Tongue (tissue), 2 donors: Measurements from ENCODE around the gene DSCAML1. TPM values are rescaled to one million over a fixed set of nuclear protein-coding genes. Genes with fewer than 3 reads are reported as not detected.

Experiments
- DNase-seq: peaks from one replicate; pipeline ENCODE4 v3.0.0-alpha.2; 2015
- total RNA-seq: library from RNA; depleted of rRNA; stranded (reverse); fragments of >200 nt; gene quantifications from one replicate; pipeline ENCODE4 v1.2.3, GENCODE V29; 2014

DSCAML1 gene
- total RNA-seq, 1 donor from 2014 or later, result 0.31 TPM

DNA sequence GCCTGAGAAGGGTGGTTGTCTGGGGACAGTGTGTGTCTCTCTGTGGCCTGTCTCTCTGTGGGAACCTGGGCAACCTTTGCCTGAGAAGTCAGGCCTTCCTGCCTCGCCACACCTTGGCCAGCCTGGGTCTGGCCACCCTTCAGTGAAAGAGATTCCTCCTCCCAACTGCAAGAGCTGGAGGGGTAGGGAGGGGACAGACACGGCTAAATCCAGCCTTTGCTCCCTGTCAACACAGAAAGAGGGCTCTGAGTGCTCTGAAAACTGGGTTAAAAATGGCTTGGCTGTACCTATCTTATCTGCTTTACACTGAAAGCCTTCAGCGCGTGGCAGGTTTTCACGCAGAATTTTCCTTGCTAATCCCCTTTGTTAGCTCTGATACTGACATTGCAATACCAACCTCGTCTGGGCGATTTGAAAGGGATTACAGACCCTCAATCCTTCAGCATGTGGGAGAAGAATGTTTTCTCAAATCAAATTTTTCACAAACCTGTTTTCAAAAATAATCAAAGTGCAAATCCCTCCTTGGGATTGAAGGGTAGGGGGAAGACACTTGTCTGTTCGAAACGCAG lies 163.7 kb downstream of the DSCAML1 start:
- DNase-seq, result no peak

DNA sequence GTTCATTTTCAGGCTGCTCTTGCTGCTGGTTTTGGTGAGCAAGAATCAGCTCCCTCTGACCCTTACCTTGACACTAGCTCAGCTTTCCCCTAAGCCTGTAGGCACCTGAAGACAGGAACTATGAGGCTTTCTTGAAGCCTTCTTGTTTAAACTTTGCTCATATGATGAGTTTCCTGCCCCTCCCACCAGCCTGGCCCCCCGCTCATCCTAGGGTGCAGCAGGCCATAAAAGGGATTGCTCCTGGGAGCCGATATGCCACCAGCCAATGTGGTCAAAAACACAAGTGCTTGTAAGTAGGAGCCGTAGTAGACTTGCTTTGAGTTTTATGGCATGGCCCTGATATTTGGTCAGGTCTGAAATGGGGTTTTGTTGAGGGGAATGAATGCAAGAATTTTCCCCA lies 164.7 kb downstream of the DSCAML1 start:
- no peak for DNase-seq

- DNase-seq, result no peak
Observed at GRCh38 chr11:117631336-117632140, 165.5 kb downstream of the DSCAML1 start.

DNA sequence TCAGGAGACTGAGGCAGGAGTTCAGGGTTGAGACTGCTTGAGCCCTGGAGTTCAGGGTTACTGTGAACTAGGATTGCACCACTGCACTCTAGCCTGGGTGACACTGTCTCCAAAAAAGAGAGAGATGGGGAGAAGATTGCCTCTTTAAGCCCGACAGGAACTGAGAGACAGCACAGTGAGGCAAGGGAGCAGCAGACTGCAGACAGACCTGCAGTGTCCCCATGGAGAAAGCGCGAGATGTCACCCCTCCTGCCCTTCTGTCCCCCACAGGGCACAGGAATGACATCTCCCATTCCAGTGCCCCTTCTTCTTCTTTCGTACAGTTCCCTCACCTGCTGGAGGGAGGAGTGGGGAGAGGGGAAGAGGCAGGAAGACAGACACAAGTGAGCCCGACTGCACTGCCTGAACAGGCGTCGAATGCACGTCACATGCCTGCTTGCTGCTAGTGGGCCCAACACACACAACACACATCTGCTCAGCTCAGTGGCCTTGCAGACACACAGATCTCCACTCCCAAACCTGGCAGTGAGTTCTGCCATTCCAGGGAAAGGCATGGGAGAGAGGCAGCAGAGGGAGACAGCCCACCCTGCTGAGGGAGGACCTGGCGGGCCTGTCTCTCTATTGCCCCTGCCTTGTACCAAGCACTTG lies 167.0 kb downstream of the DSCAML1 start:
- no peak for DNase-seq

- DNase-seq, result no peak
Observed at GRCh38 chr11:117629146-117629545, 167.9 kb downstream of the DSCAML1 start.

GRCh38 chr11:117627259-117627658 lies 169.8 kb downstream of the DSCAML1 start:
- no peak for DNase-seq

DNA sequence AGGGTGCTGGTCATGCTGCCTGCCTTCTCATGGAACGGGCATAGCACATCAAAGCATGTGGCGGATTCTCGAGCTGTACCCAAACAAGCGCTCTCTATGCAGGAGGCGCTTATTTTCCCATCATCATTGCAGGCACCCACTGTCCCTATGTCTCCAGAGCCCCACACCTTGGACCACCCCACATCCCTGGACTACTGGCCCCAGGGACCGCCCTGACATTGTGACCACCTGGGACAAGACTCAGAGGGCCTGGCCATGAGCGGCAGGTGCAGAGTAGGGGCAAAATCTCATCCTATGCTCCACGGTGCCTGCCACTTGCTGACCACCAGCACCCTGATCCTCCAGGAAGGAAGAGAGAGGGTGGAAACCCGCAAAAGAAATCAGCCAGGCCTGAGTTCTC lies 170.4 kb downstream of the DSCAML1 start:
- no peak for DNase-seq

GRCh38 chr11:117625237-117625636 lies 171.8 kb downstream of the DSCAML1 start:
- DNase-seq, result no peak

DNA sequence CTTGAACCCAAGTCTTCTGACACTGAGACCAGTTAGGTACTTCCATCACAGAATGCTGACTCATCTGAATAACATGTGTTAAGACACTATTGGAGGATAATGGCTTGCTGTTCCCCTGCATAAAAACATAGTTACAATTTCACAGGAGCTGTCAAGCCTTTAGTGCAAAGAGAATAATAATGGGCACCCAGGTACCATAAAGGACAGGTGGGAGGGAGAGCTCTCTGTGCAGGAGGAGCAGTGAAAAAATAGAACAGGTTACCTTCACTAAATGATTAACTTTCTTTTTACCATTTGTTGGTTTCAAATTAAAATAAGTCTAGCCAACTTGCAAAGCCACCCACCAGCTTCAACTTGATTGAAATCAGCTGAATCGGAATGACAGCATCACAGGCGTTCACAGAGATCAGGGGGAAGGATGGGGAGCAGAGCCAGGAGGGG lies 173.2 kb downstream of the DSCAML1 start:
- DNase-seq, result no peak

- DNase-seq, result no peak
Observed at GRCh38 chr11:117621226-117621625, 175.8 kb downstream of the DSCAML1 start.

GRCh38 chr11:117620659-117621058 lies 176.4 kb downstream of the DSCAML1 start:
- no peak for DNase-seq

- no peak for DNase-seq
Observed at GRCh38 chr11:117620086-117620485, 176.9 kb downstream of the DSCAML1 start.

GRCh38 chr11:117619661-117620060 lies 177.4 kb downstream of the DSCAML1 start:
- no peak for DNase-seq

GRCh38 chr11:117618982-117619355 lies 178.0 kb downstream of the DSCAML1 start:
- DNase-seq, result no peak

GRCh38 chr11:117618302-117618981 lies 178.6 kb downstream of the DSCAML1 start:
- DNase-seq, result no peak

- DNase-seq, result no peak
Observed at GRCh38 chr11:117616979-117617378, 180.0 kb downstream of the DSCAML1 start.

DNA sequence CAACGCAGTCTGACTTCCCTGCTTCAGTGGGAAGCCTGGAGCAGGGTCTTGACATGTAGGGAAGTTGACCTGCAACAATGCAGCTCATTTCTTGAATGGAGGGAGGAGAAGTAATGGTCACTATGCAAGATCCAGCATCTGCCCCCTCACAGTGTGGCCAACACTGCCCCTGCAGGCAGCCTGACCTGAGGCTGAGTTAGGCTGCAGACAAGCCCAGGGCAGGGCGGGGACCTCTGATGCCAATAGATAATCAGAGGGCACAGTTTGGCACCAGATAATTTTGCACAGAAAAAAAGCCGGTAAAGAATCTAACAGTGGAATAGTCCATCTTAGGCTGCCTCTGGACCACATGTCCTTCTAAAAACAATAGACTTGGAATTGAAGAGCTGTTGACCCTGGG lies 182.3 kb downstream of the DSCAML1 start:
- DNase-seq, result no peak

DNA sequence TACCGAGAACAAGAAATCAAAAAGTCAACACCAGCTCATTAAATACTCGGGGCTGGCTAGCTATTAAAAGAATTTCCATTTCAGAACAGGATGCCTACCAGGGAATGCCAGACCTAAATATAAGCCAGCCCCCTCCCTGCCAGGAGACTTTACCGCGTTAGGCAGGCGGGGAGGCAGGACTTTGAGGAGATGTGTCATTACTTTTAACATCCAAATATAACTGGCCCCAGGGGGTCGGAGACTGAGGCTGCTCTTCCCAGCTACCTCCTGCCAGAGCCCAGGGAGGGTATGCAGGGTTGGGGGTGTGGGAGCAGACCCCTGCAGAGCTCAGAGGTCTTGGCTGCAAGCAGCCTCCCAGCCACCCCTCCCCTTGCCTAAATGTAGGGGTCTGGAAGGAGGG lies 183.5 kb downstream of the DSCAML1 start:
- peak; percentile 33 for DNase-seq

DNA sequence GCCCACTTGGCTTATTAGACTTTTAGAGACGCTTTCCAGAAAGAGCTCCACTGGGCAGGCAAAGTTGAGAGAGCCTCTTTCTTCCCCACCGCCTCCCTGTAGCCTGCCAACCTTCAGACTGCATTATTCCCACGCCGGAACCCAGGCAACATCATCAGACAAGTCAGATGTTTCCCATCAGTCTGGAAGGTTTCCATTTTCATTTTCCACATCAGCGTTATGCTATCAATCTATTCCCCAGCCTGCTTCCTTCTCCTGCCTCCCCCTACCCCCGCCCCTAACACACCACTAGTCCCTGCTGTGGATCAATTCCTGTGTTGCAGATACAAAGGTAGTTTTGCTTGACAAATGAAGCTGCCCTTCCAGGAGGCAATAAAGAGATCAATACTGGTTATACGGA lies 184.8 kb downstream of the DSCAML1 start:
- DNase-seq, result peak; percentile 28

DNA sequence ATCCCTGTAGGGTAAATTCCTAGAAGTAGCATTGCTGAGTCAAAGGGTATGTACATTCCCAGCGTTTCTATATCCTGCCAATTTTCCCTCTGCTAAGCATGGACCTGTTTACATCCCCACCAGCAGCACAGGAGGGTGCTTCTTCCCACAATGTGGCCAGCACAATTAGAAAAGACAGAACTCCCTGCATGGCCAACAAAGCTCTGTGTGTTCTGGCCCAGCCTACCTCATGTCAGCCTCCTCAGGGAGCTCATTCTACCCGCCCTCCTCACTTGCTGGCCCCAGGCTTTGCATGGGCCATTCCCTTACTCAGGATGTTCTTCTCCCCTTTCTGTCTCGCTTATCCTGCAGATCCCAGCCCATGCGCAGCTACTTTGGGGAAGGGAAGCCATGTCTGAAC lies 186.1 kb downstream of the DSCAML1 start:
- no peak for DNase-seq

DNA sequence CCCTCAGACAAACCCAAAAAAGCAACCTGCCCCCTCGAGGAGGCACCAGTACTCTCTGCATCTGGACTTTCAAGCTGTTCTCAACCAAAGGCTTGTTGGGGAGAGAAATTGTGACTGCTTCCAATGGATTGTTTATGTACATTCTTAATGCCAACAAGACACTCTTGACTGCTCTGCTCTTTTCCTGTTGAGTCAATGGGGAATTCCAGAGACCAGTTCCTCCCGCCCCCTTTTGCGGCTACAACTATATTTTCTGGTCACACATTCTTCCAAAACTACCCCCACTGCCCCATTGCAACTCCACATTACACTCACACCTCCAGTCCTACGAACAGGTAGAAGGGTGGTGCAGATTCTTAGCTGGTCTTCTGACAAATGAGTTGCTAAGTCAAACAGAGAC lies 187.0 kb downstream of the DSCAML1 start:
- DNase-seq, result no peak

DNA sequence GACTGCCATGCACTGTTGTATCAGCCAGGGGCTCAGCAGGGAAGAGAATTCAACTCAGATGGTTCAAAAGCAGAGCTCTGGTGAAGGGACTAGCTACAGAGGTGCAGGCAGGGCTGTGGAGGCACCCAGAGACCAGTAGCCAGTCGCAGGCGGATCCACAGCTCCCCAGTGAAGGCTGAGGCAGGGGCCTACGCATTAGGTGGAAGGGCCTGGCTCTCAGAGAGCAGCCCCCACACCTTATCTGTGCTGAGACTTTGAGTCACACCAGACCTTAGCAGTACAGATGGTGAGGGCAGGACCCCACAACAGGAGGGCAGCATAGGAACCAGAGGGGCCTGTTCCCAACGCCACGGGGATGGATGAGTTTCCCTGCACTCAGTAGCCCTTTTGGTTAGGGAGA lies 189.6 kb downstream of the DSCAML1 start:
- no peak for DNase-seq

DNA sequence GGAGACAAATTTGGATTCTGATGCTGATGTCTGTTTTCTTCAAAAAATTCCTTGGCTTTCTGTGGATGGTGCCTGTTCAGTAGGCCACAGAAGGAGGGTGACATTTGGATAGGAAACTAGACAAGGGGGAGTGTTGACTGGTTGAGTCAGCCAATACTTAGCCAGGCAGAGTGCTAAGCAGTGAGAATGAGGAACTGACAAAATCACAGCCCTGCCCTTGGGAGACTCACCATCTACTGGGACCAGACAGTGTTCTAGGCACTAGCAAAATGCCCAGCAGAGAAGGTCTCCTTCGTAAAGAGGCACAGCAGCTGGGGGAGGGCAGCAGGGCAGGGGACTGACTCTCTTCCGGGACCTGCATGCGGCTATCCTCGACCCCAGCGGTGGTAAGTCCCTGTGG lies 190.2 kb downstream of the DSCAML1 start:
- no peak for DNase-seq
